ENCODE measurements around the gene DBNDD2. TPM values are rescaled to one million over a fixed set of nuclear protein-coding genes. Genes with fewer than 3 reads are reported as not detected.

DBNDD2 gene
- total RNA-seq, 2 experiments from 2014 or later = 13.2 to 15.7 TPM

DNA sequence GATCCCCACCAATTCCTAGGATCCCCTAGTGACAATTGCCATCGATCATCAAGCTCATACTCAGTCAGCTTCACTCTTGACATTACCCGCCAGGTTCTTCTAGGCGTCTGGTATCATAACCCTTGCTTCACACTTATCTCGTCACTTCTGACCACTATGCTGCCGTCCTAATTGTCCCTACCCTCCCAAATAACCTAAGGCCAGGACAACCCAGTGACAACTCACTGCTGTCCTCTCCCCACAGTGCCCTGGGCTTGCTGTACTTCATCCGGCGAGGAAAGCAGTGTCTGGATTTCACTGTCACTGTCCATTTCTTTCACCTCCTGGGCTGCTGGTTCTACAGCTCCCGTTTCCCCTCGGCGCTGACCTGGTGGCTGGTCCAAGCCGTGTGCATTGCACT is 41.5 kb upstream of the DBNDD2 start:
- intact Hi-C loops (cut with DNase I, micrococcal nuclease) = loop anchor here in 1 of 2 experiments (5.0 kb wide), 1 partner anchor 479 kb away; the partner anchor contains the start of gene YWHAB
- Histone ChIP-seq H3K9me3 (ENCODE audit: control insufficient read depth in 1 of 2, insufficient read depth in 1 of 2, low read length in 2 of 2) (no peaks in the 10 kb centered on the region), H3K27ac (ENCODE audit: low read depth in 1 of 2, low read length in 2 of 2) (no peak overlapping the region), H3K36me3 (ENCODE audit: insufficient read depth, low read length) (peaks cover 36% of the 10 kb centered on the region), H3K4me1 (ENCODE audit: insufficient read depth, low read length) (peaks cover 57% of the 10 kb centered on the region), H3K27me3 (ENCODE audit: control insufficient read depth in 1 of 2, insufficient read depth in 2 of 2, low read length in 2 of 2) (no peaks in the 10 kb centered on the region), H3K4me3 (ENCODE audit: low read length) (no peak overlapping the region)
- Mint-ChIP-seq H3K4me3 (no peak overlapping the region), H3K27me3 (no peaks in the 10 kb centered on the region), H3K4me1 (ENCODE audit: low read depth) (peaks cover 72% of the 10 kb centered on the region), H3K27ac (no peak overlapping the region), H3K36me3 (ENCODE audit: low read depth) (peaks cover 52% of the 10 kb centered on the region), H3K9me3 (no peaks in the 10 kb centered on the region)
- no peak for DNase-seq
- ATAC-seq (ENCODE audit: poor library complexity) = no peak
- no peak for TF ChIP-seq CTCF (IDR thresholded peaks at IDR 0.05)
- POLR2A ChIA-PET = interaction anchor here (1.3 to 6.8 kb wide), 2 partner anchors 51 to 83 kb away, joined by 3 to 78 read pairs; partner anchors contain the start of gene PIGT
- CTCF ChIA-PET = interaction anchor here (5.3 kb wide), 1 partner anchor 70 kb away, joined by 29 read pairs; no protein-coding TSS in a partner anchor

DNA sequence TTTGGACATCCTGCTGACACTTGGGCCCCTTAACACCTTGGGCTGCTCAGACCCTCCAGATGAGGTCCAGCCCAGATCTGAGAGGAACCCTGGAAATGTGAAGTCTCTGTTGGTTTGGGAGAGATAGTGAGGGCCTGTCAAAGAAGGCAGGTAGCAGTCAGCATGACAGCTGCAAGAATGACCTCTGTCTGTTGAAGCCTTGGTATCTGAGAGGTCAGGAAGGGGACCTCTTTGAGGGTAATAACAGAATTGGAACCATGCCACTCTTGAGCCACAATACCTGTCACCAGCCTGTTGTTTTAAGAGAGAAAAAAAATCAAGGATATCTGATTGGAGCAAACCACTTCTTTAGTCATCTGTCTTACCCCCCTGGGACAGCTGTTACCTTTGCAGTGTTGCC is 41.0 kb upstream of the DBNDD2 start:
- peaks cover 62% of the 10 kb centered on the region for H3K4me1 ChIP-seq (ENCODE audit: insufficient read depth, low read length)
- no peak overlapping the region for H3K27ac Mint-ChIP-seq
- POLR2A ChIA-PET = interaction anchor here (1.3 to 2.3 kb wide), 2 partner anchors 69 to 83 kb away, joined by 3 to 10 read pairs; no protein-coding TSS in a partner anchor

More for the DNA sequence above, 41.0 kb upstream of the DBNDD2 start:
- Histone ChIP-seq H3K9me3 (ENCODE audit: control insufficient read depth in 1 of 2, insufficient read depth in 1 of 2, low read length in 2 of 2) (no peaks in the 10 kb centered on the region), H3K27me3 (ENCODE audit: control insufficient read depth in 1 of 2, insufficient read depth in 2 of 2, low read length in 2 of 2) (no peaks in the 10 kb centered on the region), H3K27ac (ENCODE audit: low read depth in 1 of 2, low read length in 2 of 2) (no peak overlapping the region), H3K4me3 (ENCODE audit: low read length) (no peak overlapping the region), H3K36me3 (ENCODE audit: insufficient read depth, low read length) (peaks cover 36% of the 10 kb centered on the region)
- H3K27me3 Mint-ChIP-seq = no peaks in the 10 kb centered on the region
- no peak for TF ChIP-seq CTCF (IDR thresholded peaks at IDR 0.05)
- no peaks in the 10 kb centered on the region for H3K9me3 Mint-ChIP-seq
- H3K4me1 Mint-ChIP-seq (ENCODE audit: low read depth) = peaks cover 76% of the 10 kb centered on the region
- DNase-seq (no peak), ATAC-seq (ENCODE audit: poor library complexity) (no peak)
- H3K36me3 Mint-ChIP-seq (ENCODE audit: low read depth) = peaks cover 52% of the 10 kb centered on the region
- intact Hi-C loops (cut with DNase I, micrococcal nuclease) = loop anchor here in 1 of 2 experiments (5.0 kb wide), 1 partner anchor 480 kb away; the partner anchor contains the start of gene YWHAB
- H3K4me3 Mint-ChIP-seq = no peak overlapping the region
- CTCF ChIA-PET = interaction anchor here (5.3 kb wide), 1 partner anchor 70 kb away, joined by 29 read pairs; no protein-coding TSS in a partner anchor

Measured in CD4-positive, alpha-beta T cell (primary cell).